Esophagus muscularis mucosa (tissue), 3 donors: ENCODE measurements around the gene SH3PXD2A.
"Not testable (repeated sequence)": the region's sequence is repeated elsewhere in the genome, so short reads cannot be mapped to it uniquely, and the experiment has no call there.

ENCODE experiments used
- POLR2A ChIP-seq: fragments of 450-650 bp; IDR thresholded peaks from one replicate; pipeline ENCODE4 v1.6.1; 2017; ENCODE audit warnings: antibody characterized with exemption, moderate library complexity, mild to moderate bottlenecking, low read depth
- POLR2AphosphoS5 ChIP-seq, 2 donors: sonication (generic); formaldehyde crosslinking; IDR thresholded peaks; one replicate each; pipeline ENCODE4 v1.6.1; 2017; ENCODE audit warnings: antibody characterized with exemption in 2 of 2
- TF ChIP-seq, protein P1 (sequence below), 3 experiments: fragments of 200-600 bp in 2 of 3; fragments of 450-650 bp in 1 of 3; sonication (generic) in 2 of 3; IDR thresholded peaks; one replicate each; pipeline ENCODE4 v1.5.1; 2017 to 2019; ENCODE audit warnings: antibody characterized with exemption in 3 of 3, mild to moderate bottlenecking in 2 of 3, moderate library complexity in 1 of 3

DNA sequence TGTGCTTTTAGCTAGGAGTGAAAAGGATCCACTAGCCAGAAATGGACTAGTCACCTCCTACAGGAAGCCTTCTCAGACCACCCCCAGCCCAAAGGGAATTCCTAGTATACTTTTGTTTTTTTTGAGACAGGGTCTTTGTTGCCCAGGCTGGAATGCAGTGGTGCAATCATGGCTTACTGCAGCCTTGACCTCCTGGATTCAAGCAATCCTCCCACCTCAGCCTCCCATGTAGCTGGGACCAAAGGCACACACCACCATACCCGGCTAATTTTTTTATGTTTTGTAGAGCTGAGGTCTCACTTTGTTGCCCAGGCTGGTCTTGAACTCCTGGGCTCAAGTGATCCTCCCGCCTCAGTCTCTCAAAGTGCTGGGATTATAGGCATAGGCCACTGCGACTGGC lies 192.7 kb downstream of the SH3PXD2A start:
- TF ChIP-seq, protein P1, sequence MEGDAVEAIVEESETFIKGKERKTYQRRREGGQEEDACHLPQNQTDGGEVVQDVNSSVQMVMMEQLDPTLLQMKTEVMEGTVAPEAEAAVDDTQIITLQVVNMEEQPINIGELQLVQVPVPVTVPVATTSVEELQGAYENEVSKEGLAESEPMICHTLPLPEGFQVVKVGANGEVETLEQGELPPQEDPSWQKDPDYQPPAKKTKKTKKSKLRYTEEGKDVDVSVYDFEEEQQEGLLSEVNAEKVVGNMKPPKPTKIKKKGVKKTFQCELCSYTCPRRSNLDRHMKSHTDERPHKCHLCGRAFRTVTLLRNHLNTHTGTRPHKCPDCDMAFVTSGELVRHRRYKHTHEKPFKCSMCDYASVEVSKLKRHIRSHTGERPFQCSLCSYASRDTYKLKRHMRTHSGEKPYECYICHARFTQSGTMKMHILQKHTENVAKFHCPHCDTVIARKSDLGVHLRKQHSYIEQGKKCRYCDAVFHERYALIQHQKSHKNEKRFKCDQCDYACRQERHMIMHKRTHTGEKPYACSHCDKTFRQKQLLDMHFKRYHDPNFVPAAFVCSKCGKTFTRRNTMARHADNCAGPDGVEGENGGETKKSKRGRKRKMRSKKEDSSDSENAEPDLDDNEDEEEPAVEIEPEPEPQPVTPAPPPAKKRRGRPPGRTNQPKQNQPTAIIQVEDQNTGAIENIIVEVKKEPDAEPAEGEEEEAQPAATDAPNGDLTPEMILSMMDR (IDR thresholded peaks at IDR 0.05) = not testable (repeated sequence)
- not testable (repeated sequence) for TF ChIP-seq POLR2AphosphoS5 (IDR thresholded peaks at IDR 0.05); POLR2A
